GM19455 (cell line): ENCODE results near the gene CLDN10.

Experiments
- ATAC-seq: cut with Tn5 transposase; IDR thresholded peaks from one replicate; pipeline ENCODE4 v1.9.1; 2021; ENCODE audit not compliant: unreplicated experiment

Gene CLDN10

GRCh38 chr13:95593462-95593861 is 40.9 kb downstream of the CLDN10 start:
- no peak for ATAC-seq

- ATAC-seq: no peak
These were observed 44.2 kb downstream of the CLDN10 start for GRCh38 chr13:95596701-95597100.

GRCh38 chr13:95601216-95601615 is 48.7 kb downstream of the CLDN10 start:
- ATAC-seq: no peak

- ATAC-seq: no peak
These were observed 49.4 kb downstream of the CLDN10 start for GRCh38 chr13:95601906-95602305.

GRCh38 chr13:95603887-95604555 is 51.5 kb downstream of the CLDN10 start:
- no peak for ATAC-seq

GRCh38 chr13:95604556-95604915 is 52.0 kb downstream of the CLDN10 start:
- ATAC-seq: no peak

- no peak for ATAC-seq
These were observed 53.1 kb downstream of the CLDN10 start for GRCh38 chr13:95605448-95606125.

- no peak for ATAC-seq
These were observed 54.8 kb downstream of the CLDN10 start for GRCh38 chr13:95607366-95607765.

- no peak for ATAC-seq
These were observed 56.3 kb downstream of the CLDN10 start for GRCh38 chr13:95608640-95609323.

- no peak for ATAC-seq
These were observed 62.2 kb downstream of the CLDN10 start for GRCh38 chr13:95614641-95615245.

GRCh38 chr13:95615539-95615938 is 63.0 kb downstream of the CLDN10 start:
- no peak for ATAC-seq

- no peak for ATAC-seq
These were observed 67.7 kb downstream of the CLDN10 start for GRCh38 chr13:95620030-95620824.

- no peak for ATAC-seq
These were observed 68.4 kb downstream of the CLDN10 start for GRCh38 chr13:95620825-95621498.

GRCh38 chr13:95623141-95623540 is 70.6 kb downstream of the CLDN10 start:
- no peak for ATAC-seq

- no peak for ATAC-seq
These were observed 71.5 kb downstream of the CLDN10 start for GRCh38 chr13:95624020-95624419.

- ATAC-seq: no peak
These were observed 74.2 kb downstream of the CLDN10 start for GRCh38 chr13:95626768-95627167.

- no peak for ATAC-seq
These were observed 75.1 kb downstream of the CLDN10 start for GRCh38 chr13:95627590-95627989.

GRCh38 chr13:95628488-95628887 is 76.0 kb downstream of the CLDN10 start:
- no peak for ATAC-seq

- ATAC-seq: no peak
These were observed 76.6 kb downstream of the CLDN10 start for GRCh38 chr13:95629071-95629470.
